Psoas muscle (tissue), 8 donors: ENCODE data around the gene RMDN3. TPM values are rescaled to one million over a fixed set of nuclear protein-coding genes. Genes with fewer than 3 reads are reported as not detected.
A peak's percentile ranks its signal among the peaks of the same experiment; 100 is the strongest.

Source experiments
- ATAC-seq, 4 donors: fragments of 200-7000 bp; cut with Tn5 transposase; one replicate each; pipeline ENCODE4 v1.9.1; 2020; ENCODE audit warnings: moderate library complexity in 3 of 4, mild to moderate bottlenecking in 2 of 4
- DNase-seq, 2 donors: peaks; one replicate each; pipeline ENCODE4 v3.0.0-alpha.2; 2020
- H3K27ac ChIP-seq: fragments of 200-600 bp; one replicate; pipeline ENCODE4 v1.8.0; 2022
- H3K27me3 ChIP-seq, 3 donors: fragments of 200-600 bp in 1 of 3; one replicate each; pipeline versions ENCODE4 v1.6.1 to v1.8.0; 2013 to 2022; ENCODE audit warnings: low read length in 2 of 3, mild to moderate bottlenecking in 2 of 3, moderate library complexity in 1 of 3; ENCODE audit not compliant: insufficient read depth in 3 of 3
- H3K36me3 ChIP-seq, 2 donors: fragments of 200-600 bp in 1 of 2; one replicate each; pipeline versions ENCODE4 v1.6.1 to v1.8.0; 2013 to 2022; ENCODE audit warnings: low read depth in 1 of 2, mild to moderate bottlenecking in 1 of 2, moderate library complexity in 1 of 2; ENCODE audit not compliant: insufficient read depth in 1 of 2
- H3K4me1 ChIP-seq: fragments of 200-600 bp; one replicate; pipeline ENCODE4 v1.8.0; 2022
- H3K4me3 ChIP-seq: fragments of 200-600 bp; one replicate; pipeline ENCODE4 v1.8.0; 2022; ENCODE audit warnings: mild to moderate bottlenecking
- H3K9me3 ChIP-seq: fragments of 200-600 bp; one replicate; pipeline ENCODE4 v1.8.0; 2022
- CTCF ChIP-seq: fragments of 200-600 bp; IDR thresholded peaks from one replicate; pipeline ENCODE4 v1.8.0; 2022; ENCODE audit warnings: antibody characterized with exemption
- WGBS, 3 donors: extraction: QIAGEN DNeasy Blood & Tissue Kit; methylation state at CpG; one replicate each; pipeline versions ENCODE4 v1.1.6 to v1.1.7; 2013; 5-methylcytosine and 5-hydroxymethylcytosine counted together
- intact Hi-C, 2 donors: fragments of 100-400 bp; cut with DNase I; formaldehyde crosslinking; loops; one replicate each; pipeline versions ENCODE4 v1.11.0 to v1.14.2; 2022
- polyA plus RNA-seq, 3 donors: library from polyadenylated mRNA; stranded (reverse); fragments of 200-250 nt; gene quantifications; one replicate each; pipeline ENCODE4 v1.2.3, GENCODE V29; 2013
- total RNA-seq, 4 donors: library from RNA; stranded (reverse); fragmentation: NEBNext Ultra II Directional in 2 of 4; extraction: Animal tissue kit (Norgen Biotek cat#: 25700) in 2 of 4; gene quantifications; one replicate each; pipeline versions ENCODE4 v1.2.1 to v1.2.4, GENCODE V29; 2021 to 2023
- donor health status: healthy with polysubstance abuse.
- donor health status: DM: no; HTN: no; CAD: no; lungs with moderate emphysema.
- donor health status: Bipolar disorder and iron deficiency.
- donor health status: healthy.
- donor health status: DM: yes; HTN: yes; CAD: no.
- donor health status: DM: no; HTN: no; CAD: no.
- donor health status: DM: no; HTN: no; CAD: no.
- donor health status: DM: yes; HTN: yes; CAD: no.

Gene RMDN3
- total and polyA plus RNA-seq, 7 donors = 11.1 to 30.9 (median 19.1) TPM

- peaks cover 15 to 81% of the 10 kb centered on the region in 2 donors for H3K36me3 ChIP-seq
- TF ChIP-seq CTCF = no peak
- H3K9me3 ChIP-seq = no peaks in the 10 kb centered on the region
- peaks cover 8% of the 10 kb centered on the region for H3K4me1 ChIP-seq
- DNase-seq (peak; percentile 52 to 73), ATAC-seq (peak; percentile 89 to 97 (median 94))
- H3K27ac ChIP-seq = peak overlapping the region; percentile 33
- 48 to 69% (median 52%) methylated on average over 10 to 11 of the region's 11 CpGs for whole genome bisulfite sequencing, 3 donors
- no peak overlapping the region for H3K4me3 ChIP-seq
- no peaks in the 10 kb centered on the region for H3K27me3 ChIP-seq
- intact Hi-C loops = loop anchor here in 1 of 2 donors (2.0 kb wide), 1 partner anchor 104 kb away; no protein-coding TSS in a partner anchor
Observed at GRCh38 chr15:40776537-40777141, 21.6 kb upstream of the RMDN3 start.

- H3K36me3 ChIP-seq = peaks cover 15 to 86% of the 10 kb centered on the region in 2 donors
Observed at GRCh38 chr15:40775740-40776536, 20.9 kb upstream of the RMDN3 start.

GRCh38 chr15:40775007-40775406 is 20.0 kb upstream of the RMDN3 start:
- no peaks in the 10 kb centered on the region for H3K9me3 ChIP-seq
- ATAC-seq (no peak), DNase-seq (peak in 1 of 2 donors; percentile 19)
- peaks cover 8% of the 10 kb centered on the region for H3K4me1 ChIP-seq
- intact Hi-C loops = no loop called here
- WGBS, 3 donors = 93 to 96% (median 94%) methylated on average over 10 of the region's 10 CpGs
- peaks cover 15 to 95% of the 10 kb centered on the region in 2 donors for H3K36me3 ChIP-seq
- H3K27me3 ChIP-seq = no peaks in the 10 kb centered on the region
- no peak overlapping the region for H3K27ac ChIP-seq
- H3K4me3 ChIP-seq = no peak overlapping the region
- no peak for TF ChIP-seq CTCF

More at GRCh38 chr15:40775740-40776536, 20.9 kb upstream of the RMDN3 start:
- H3K4me3 ChIP-seq = no peak overlapping the region
- H3K27ac ChIP-seq = peak overlapping the region; percentile 33
- DNase-seq (peak in 1 of 2 donors; percentile 31), ATAC-seq (no peak)
- intact Hi-C loops = loop anchor here in 1 of 2 donors (2.0 kb wide), 1 partner anchor 103 kb away; no protein-coding TSS in a partner anchor
- peaks cover 8% of the 10 kb centered on the region for H3K4me1 ChIP-seq
- no peaks in the 10 kb centered on the region for H3K9me3 ChIP-seq
- 93 to 97% (median 96%) methylated on average over 14 of the region's 14 CpGs for WGBS, 3 donors
- no peaks in the 10 kb centered on the region for H3K27me3 ChIP-seq
- TF ChIP-seq CTCF = no peak

- TF ChIP-seq CTCF = no peak
- H3K4me1 ChIP-seq = peaks cover 8% of the 10 kb centered on the region
- ATAC-seq (no peak), DNase-seq (no peak)
- WGBS, 3 donors = 93 to 96% (median 93%) methylated on average over 6 of the region's 6 CpGs
- no peaks in the 10 kb centered on the region for H3K9me3 ChIP-seq
- no peaks in the 10 kb centered on the region for H3K27me3 ChIP-seq
- H3K4me3 ChIP-seq = no peak overlapping the region
- H3K36me3 ChIP-seq = peaks cover 12 to 84% of the 10 kb centered on the region in 2 donors
- H3K27ac ChIP-seq = no peak overlapping the region
- intact Hi-C loops = no loop called here
Observed at GRCh38 chr15:40773902-40774301, 18.8 kb upstream of the RMDN3 start.
